Measurements from ENCODE around the gene TTC7B. TPM values are rescaled to one million over a fixed set of nuclear protein-coding genes. Genes with fewer than 3 reads are reported as not detected.

Gene TTC7B
- total RNA-seq, 1 donor from 2014 or later: 55.5 TPM

GRCh38 chr14:90715495-90715894 lies 100.7 kb downstream of the TTC7B start:
- intact Hi-C loops (cut with micrococcal nuclease): no loop called here
- H3K36me3 ChIP-seq: peaks cover 7% of the 10 kb centered on the region
- DNase-seq: no peak
- no peaks in the 10 kb centered on the region for H3K9me3 ChIP-seq (replicated peaks)
- no peak for TF ChIP-seq CTCF (IDR thresholded peaks at IDR 0.05; ENCODE audit: borderline replicate concordance)
- H3K27me3 ChIP-seq (ENCODE audit: low read depth): no peaks in the 10 kb centered on the region
- H3K4me3 ChIP-seq: no peak overlapping the region
- H3K4me1 ChIP-seq: peaks cover 23% of the 10 kb centered on the region
- H3K27ac ChIP-seq (replicated peaks): no peak overlapping the region

GRCh38 chr14:90714811-90715210 lies 101.4 kb downstream of the TTC7B start:
- Histone ChIP-seq H3K4me3 (no peak overlapping the region), H3K4me1 (peaks cover 16% of the 10 kb centered on the region), H3K27me3 (ENCODE audit: low read depth) (no peaks in the 10 kb centered on the region), H3K9me3 (replicated peaks) (no peaks in the 10 kb centered on the region), H3K27ac (replicated peaks) (no peak overlapping the region), H3K36me3 (peaks cover 7% of the 10 kb centered on the region)
- intact Hi-C loops (cut with micrococcal nuclease): no loop called here
- no peak for TF ChIP-seq CTCF (IDR thresholded peaks at IDR 0.05; ENCODE audit: borderline replicate concordance)
- no peak for DNase-seq

- TF ChIP-seq CTCF (IDR thresholded peaks at IDR 0.05; ENCODE audit: borderline replicate concordance): no peak
- no peaks in the 10 kb centered on the region for H3K9me3 ChIP-seq (replicated peaks)
- peaks cover 9% of the 10 kb centered on the region for H3K4me1 ChIP-seq
- no peaks in the 10 kb centered on the region for H3K27me3 ChIP-seq (ENCODE audit: low read depth)
- H3K36me3 ChIP-seq: no peaks in the 10 kb centered on the region
- intact Hi-C loops (cut with micrococcal nuclease): no loop called here
- H3K4me3 ChIP-seq: no peak overlapping the region
- no peak for DNase-seq
- H3K27ac ChIP-seq (replicated peaks): no peak overlapping the region
These were observed 111.4 kb downstream of the TTC7B start for GRCh38 chr14:90704738-90705392.

- no peak for DNase-seq
- Histone ChIP-seq H3K27me3 (ENCODE audit: low read depth) (no peaks in the 10 kb centered on the region), H3K4me3 (no peak overlapping the region), H3K9me3 (replicated peaks) (no peaks in the 10 kb centered on the region), H3K27ac (replicated peaks) (no peak overlapping the region), H3K4me1 (peaks cover 11% of the 10 kb centered on the region), H3K36me3 (no peaks in the 10 kb centered on the region)
- no peak for TF ChIP-seq CTCF (IDR thresholded peaks at IDR 0.05; ENCODE audit: borderline replicate concordance)
- intact Hi-C loops (cut with micrococcal nuclease): no loop called here
These were observed 112.1 kb downstream of the TTC7B start for GRCh38 chr14:90703841-90704737.

- Histone ChIP-seq H3K27me3 (ENCODE audit: low read depth) (no peaks in the 10 kb centered on the region), H3K9me3 (replicated peaks) (no peaks in the 10 kb centered on the region), H3K4me3 (no peak overlapping the region), H3K27ac (replicated peaks) (peak overlapping the region; percentile 49), H3K36me3 (no peaks in the 10 kb centered on the region), H3K4me1 (peaks cover 40% of the 10 kb centered on the region)
- intact Hi-C loops (cut with micrococcal nuclease): no loop called here
- DNase-seq: no peak
- no peak for TF ChIP-seq CTCF (IDR thresholded peaks at IDR 0.05; ENCODE audit: borderline replicate concordance)
These were observed 115.1 kb downstream of the TTC7B start for GRCh38 chr14:90700933-90701776.

All from left ventricle myocardium inferior (tissue), 1 donor.